GM12878 (cell line): ENCODE data around the gene CFAP161. TPM values are rescaled to one million over a fixed set of nuclear protein-coding genes. Genes with fewer than 3 reads are reported as not detected.

ENCODE experiments used
- ATAC-seq: fragments of 200-7000 bp; cut with Tn5 transposase; 3 replicates; pipeline ENCODE4 v1.9.1; 2020; ENCODE audit warnings: mild to moderate bottlenecking, moderate library complexity
- BruUV-seq: library from RNA; stranded (reverse); fragments of 400-500 nt; replicated peaks from 2 replicates; lab custom pipeline; 2021; lab: Mats Ljungman, UMichigan
- CTCF ChIA-PET: fragments of 300-600 bp; sonication (Branson Sonifier 250); formaldehyde crosslinking; extraction: SDS; loops from one replicate; lab custom pipeline; 2021; ENCODE audit warnings: inconsistent platforms; lab: Yijun Ruan, JAX
- POLR2A ChIA-PET: fragments of 350-600 bp; formaldehyde crosslinking; extraction: SDS; loops from one replicate; lab custom pipeline; 2021; ENCODE audit warnings: inconsistent platforms; lab: Charles Lee
- RAD21 ChIA-PET: fragments of 300-600 bp; sonication (Branson Sonifier 250); formaldehyde crosslinking; loops from one replicate; lab custom pipeline; 2023; ENCODE audit warnings: antibody characterized with exemption; ENCODE audit not compliant: unreplicated experiment; lab: Charles Lee
- SMC1A ChIA-PET: fragments of 300-600 bp; sonication (Branson Sonifier 250); formaldehyde crosslinking; loops from one replicate; lab custom pipeline; 2023; ENCODE audit not compliant: unreplicated experiment, uncharacterized antibody; lab: Charles Lee
- DNase-seq: peaks from one replicate; pipeline ENCODE4 v3.0.0-alpha.2; 2011; ENCODE audit warnings: low read depth, low spot score
- FAIRE-seq: peaks from 3 replicates; lab custom pipeline; 2011; peaks lifted over from hg19 to GRCh38; lab: Jason Lieb, UNC
- H2AFZ ChIP-seq: 2 replicates; pipeline ENCODE4 v1.6.0; 2011; ENCODE audit warnings: low read depth, low read length, control low read depth; ENCODE audit not compliant: control insufficient read depth
- H3K27ac ChIP-seq: 2 replicates; pipeline ENCODE4 v1.5.1; 2011; ENCODE audit warnings: control low read depth; ENCODE audit not compliant: control insufficient read depth, insufficient read depth
- H3K27me3 ChIP-seq, 2 experiments: replicated peaks in 1 of 2; 2 replicates each; pipeline versions ENCODE4 v1.6.0 to v1.6.1; 2011; ENCODE audit warnings: low read length in 1 of 2; ENCODE audit not compliant: control insufficient read depth in 2 of 2, insufficient read depth in 2 of 2
- H3K36me3 ChIP-seq, 2 experiments: 2 replicates each; pipeline ENCODE4 v1.5.1; 2011; ENCODE audit warnings: low read length in 1 of 2; ENCODE audit not compliant: control insufficient read depth in 2 of 2, insufficient read depth in 2 of 2
- H3K4me1 ChIP-seq: 2 replicates; pipeline ENCODE4 v1.6.1; 2011; ENCODE audit warnings: mild to moderate bottlenecking, low read length, moderate library complexity, mixed read lengths; ENCODE audit not compliant: control insufficient read depth, insufficient read depth
- H3K4me2 ChIP-seq: 2 replicates; pipeline ENCODE4 v1.6.0; 2011; ENCODE audit warnings: control low read depth; ENCODE audit not compliant: control insufficient read depth, insufficient read depth
- H3K4me3 ChIP-seq: fragments of 200-600 bp; sonication (generic); 2 replicates; pipeline ENCODE4 v1.5.1; 2016
- H3K79me2 ChIP-seq: 2 replicates; pipeline ENCODE4 v1.6.0; 2011; ENCODE audit warnings: low read length; ENCODE audit not compliant: control insufficient read depth, insufficient read depth
- H3K9ac ChIP-seq: 2 replicates; pipeline ENCODE4 v1.8.0; 2011; ENCODE audit warnings: low read length, control low read depth, mixed read lengths; ENCODE audit not compliant: control insufficient read depth, insufficient read depth
- H3K9me3 ChIP-seq: replicated peaks from 3 replicates; pipeline ENCODE4 v1.5.1; 2011; ENCODE audit warnings: mild to moderate bottlenecking, low read length; ENCODE audit not compliant: control insufficient read depth, insufficient read depth
- H4K20me1 ChIP-seq: 2 replicates; pipeline ENCODE4 v1.6.0; 2011; ENCODE audit not compliant: control insufficient read depth, insufficient read depth
- CHD2 ChIP-seq: IDR thresholded peaks from 2 replicates; pipeline ENCODE4 v1.6.1; 2011; ENCODE audit warnings: low read depth, low read length, improper control_type of control experiment, borderline replicate concordance
- ETV6 ChIP-seq, 2 experiments: fragments of 450-650 bp in 1 of 2; IDR thresholded peaks in 1 of 2; conservative IDR thresholded peaks in 1 of 2; 2 replicates each; pipeline ENCODE4 v1.6.1; 2014; ENCODE audit warnings: antibody characterized with exemption in 1 of 2, borderline replicate concordance in 1 of 2, low read depth in 1 of 2, mild to moderate bottlenecking in 1 of 2, moderate library complexity in 1 of 2
- HDAC2 ChIP-seq: fragments of 200-600 bp; sonication (generic); IDR thresholded peaks from 2 replicates; pipeline ENCODE4 v1.6.1; 2017
- MTA2 ChIP-seq: fragments of 450-650 bp; IDR thresholded peaks from 2 replicates; pipeline ENCODE4 v1.6.1; 2016; ENCODE audit warnings: low read depth, mild to moderate bottlenecking, moderate library complexity
- NFXL1 ChIP-seq: fragments of 450-650 bp; IDR thresholded peaks from 2 replicates; pipeline ENCODE4 v1.6.1; 2017; ENCODE audit warnings: antibody characterized with exemption, mild to moderate bottlenecking, borderline replicate concordance
- RB1 ChIP-seq: fragments of 450-650 bp; formaldehyde crosslinking; IDR thresholded peaks from 2 replicates; pipeline ENCODE4 v1.6.1; 2017; ENCODE audit warnings: mild to moderate bottlenecking, borderline replicate concordance
- SMC3 ChIP-seq: IDR thresholded peaks from 2 replicates; pipeline ENCODE4 v1.6.1; 2011; ENCODE audit warnings: low read length, improper control_type of control experiment, borderline replicate concordance
- SPI1 ChIP-seq: IDR thresholded peaks from 2 replicates; pipeline ENCODE4 v1.6.1; 2011; ENCODE audit warnings: low read depth, mild to moderate bottlenecking, low read length, moderate library complexity, borderline replicate concordance; ENCODE audit not compliant: insufficient read depth
- TARDBP ChIP-seq: IDR thresholded peaks from 2 replicates; pipeline ENCODE4 v1.6.1; 2016; ENCODE audit warnings: borderline replicate concordance
- YBX1 ChIP-seq: fragments of 450-650 bp; IDR thresholded peaks from 2 replicates; pipeline ENCODE4 v1.6.1; 2016; ENCODE audit warnings: antibody characterized with exemption
- ZNF207 ChIP-seq: fragments of 450-650 bp; IDR thresholded peaks from 2 replicates; pipeline ENCODE4 v1.6.1; 2014; ENCODE audit warnings: antibody characterized with exemption, mild to moderate bottlenecking, borderline replicate concordance
- ZNF24 ChIP-seq: fragments of 450-650 bp; IDR thresholded peaks from 2 replicates; pipeline ENCODE4 v1.6.1; 2017; ENCODE audit warnings: antibody characterized with exemption, mild to moderate bottlenecking
- ZZZ3 ChIP-seq: IDR thresholded peaks from 2 replicates; pipeline ENCODE4 v1.6.1; 2011; ENCODE audit warnings: low read depth; ENCODE audit not compliant: control insufficient read depth, insufficient read length
- WGBS: methylation state at CpG from one replicate; pipeline ENCODE4 v1.1.6; 2016; ENCODE audit warnings: low lambda C conversion rate; ENCODE audit not compliant: insufficient replicate concordance, insufficient coverage; ENCODE audit errors: missing lambda C conversion rate; 5-methylcytosine and 5-hydroxymethylcytosine counted together
- in situ Hi-C: fragments of 300-500 bp; cut with MboI; formaldehyde crosslinking; loops from 9 replicates; pipeline ENCODE4 v1.14.3; 2018; ENCODE audit warnings: mixed read lengths
- intact Hi-C: fragments of 100-400 bp; cut with micrococcal nuclease; formaldehyde crosslinking; loops from one replicate; pipeline ENCODE4 v1.14.2; 2022; ENCODE audit not compliant: unreplicated experiment
- polyA plus RNA-seq, 11 experiments: library from polyadenylated mRNA; depleted of rRNA in 4 of 11; unstranded in 6 of 11; stranded (reverse) in 5 of 11; fragments of >200 nt; fragmentation: Nextera tagmentation in 4 of 11; fragmentation: Illumina TruSeq in 1 of 11; extraction: Ambion mirVana in 4 of 11; extraction: Trizol in 1 of 11; gene quantifications; 1 replicate in 1 of 11; 2 replicates in 10 of 11; pipeline versions ENCODE4 v1.2.1 to v1.2.3, GENCODE V29; 2011 to 2016; ENCODE audit warnings: inconsistent platforms in 2 of 11, missing spikeins in 2 of 11, low read depth in 1 of 11
- total RNA-seq, 4 experiments: library from RNA; depleted of rRNA in 3 of 4; stranded (reverse); fragments of >200 nt in 3 of 4; fragmentation: Illumina TruSeq in 1 of 4; extraction: Trizol in 1 of 4; gene quantifications; 2 replicates each; pipeline versions ENCODE4 v1.2.1 to v1.2.3, GENCODE V29; 2013 to 2021
- TF ChIP-seq, protein P1 (sequence below): fragments of 450-650 bp; IDR thresholded peaks from 2 replicates; pipeline ENCODE4 v1.6.1; 2017; ENCODE audit warnings: antibody characterized with exemption, mild to moderate bottlenecking, moderate library complexity

CFAP161 gene
- total and polyA plus RNA-seq, 10 of the 15 experiments (the other 5 are each of a cell fraction or from before 2014, with no cell fraction given): 0.31 TPM; not detected in 9

DNA sequence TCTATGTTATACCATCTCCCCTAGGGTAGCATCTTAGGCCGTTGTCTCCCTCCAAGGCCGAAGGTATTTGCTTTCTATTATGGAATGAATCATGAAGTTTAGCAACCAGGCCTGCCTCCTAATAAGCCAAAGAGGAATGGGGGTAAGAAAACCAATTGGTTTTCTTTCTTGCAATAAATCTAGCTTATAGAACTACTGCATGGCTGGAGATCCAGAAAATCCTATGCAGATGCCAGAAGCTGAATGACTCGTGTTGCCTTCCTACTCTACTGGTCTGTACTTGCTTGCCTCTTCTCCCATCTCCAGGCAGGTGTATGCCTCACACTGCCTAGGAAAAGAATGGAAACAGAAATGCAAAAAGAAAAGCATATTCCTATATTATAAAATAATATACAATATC is 31.5 kb downstream of the CFAP161 start:
- Histone ChIP-seq H3K4me3 (no peak overlapping the region), H3K4me2 (no peak overlapping the region), H3K9me3 (no peaks in the 10 kb centered on the region), H3K36me3 (no peaks in the 10 kb centered on the region), H2AFZ (no peak overlapping the region), H3K9ac (no peak overlapping the region), H3K4me1 (peaks cover 3% of the 10 kb centered on the region), H3K27ac (no peak overlapping the region), H3K27me3 (no peaks in the 10 kb centered on the region; a peak in 1 of 4 replicates), H4K20me1 (no peaks in the 10 kb centered on the region), H3K79me2 (no peaks in the 10 kb centered on the region)
- no peak for DNase-seq
- FAIRE-seq: no peak
- intact Hi-C loops (no loop called here), in situ Hi-C loops (no loop called here)
- POLR2A ChIA-PET: interaction anchor here (0.6 kb wide), 1 partner anchor 102 kb away, joined by 3 read pairs; no protein-coding TSS in a partner anchor
- no peak for ATAC-seq
- CTCF ChIA-PET: interaction anchor here (1.0 to 2.8 kb wide), 2 partner anchors 95 to 100 kb away, joined by 4 to 11 read pairs; no protein-coding TSS in a partner anchor
- SMC1A ChIA-PET: interaction anchor here (1.2 kb wide), 1 partner anchor 191 kb away, joined by 4 read pairs; no protein-coding TSS in a partner anchor
- no peak for TF ChIP-seq CHD2
- no peak for TF ChIP-seq ZNF207
- TF ChIP-seq TARDBP: no peak
- TF ChIP-seq SMC3: no peak
- no peak for TF ChIP-seq SPI1
- no peak for TF ChIP-seq ZZZ3
- TF ChIP-seq, protein P1, sequence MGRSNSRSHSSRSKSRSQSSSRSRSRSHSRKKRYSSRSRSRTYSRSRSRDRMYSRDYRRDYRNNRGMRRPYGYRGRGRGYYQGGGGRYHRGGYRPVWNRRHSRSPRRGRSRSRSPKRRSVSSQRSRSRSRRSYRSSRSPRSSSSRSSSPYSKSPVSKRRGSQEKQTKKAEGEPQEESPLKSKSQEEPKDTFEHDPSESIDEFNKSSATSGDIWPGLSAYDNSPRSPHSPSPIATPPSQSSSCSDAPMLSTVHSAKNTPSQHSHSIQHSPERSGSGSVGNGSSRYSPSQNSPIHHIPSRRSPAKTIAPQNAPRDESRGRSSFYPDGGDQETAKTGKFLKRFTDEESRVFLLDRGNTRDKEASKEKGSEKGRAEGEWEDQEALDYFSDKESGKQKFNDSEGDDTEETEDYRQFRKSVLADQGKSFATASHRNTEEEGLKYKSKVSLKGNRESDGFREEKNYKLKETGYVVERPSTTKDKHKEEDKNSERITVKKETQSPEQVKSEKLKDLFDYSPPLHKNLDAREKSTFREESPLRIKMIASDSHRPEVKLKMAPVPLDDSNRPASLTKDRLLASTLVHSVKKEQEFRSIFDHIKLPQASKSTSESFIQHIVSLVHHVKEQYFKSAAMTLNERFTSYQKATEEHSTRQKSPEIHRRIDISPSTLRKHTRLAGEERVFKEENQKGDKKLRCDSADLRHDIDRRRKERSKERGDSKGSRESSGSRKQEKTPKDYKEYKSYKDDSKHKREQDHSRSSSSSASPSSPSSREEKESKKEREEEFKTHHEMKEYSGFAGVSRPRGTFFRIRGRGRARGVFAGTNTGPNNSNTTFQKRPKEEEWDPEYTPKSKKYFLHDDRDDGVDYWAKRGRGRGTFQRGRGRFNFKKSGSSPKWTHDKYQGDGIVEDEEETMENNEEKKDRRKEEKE: no peak
- TF ChIP-seq ZNF24: no peak
- TF ChIP-seq NFXL1: no peak
- no peak for TF ChIP-seq HDAC2
- no peak for TF ChIP-seq RB1
- TF ChIP-seq YBX1: no peak
- TF ChIP-seq MTA2: no peak
- no peak for TF ChIP-seq ETV6 (conservative IDR thresholded peaks at IDR 0.05 in 1 of 2, IDR thresholded peaks at IDR 0.05 in 1 of 2; ENCODE audit: borderline replicate concordance in 1 of 2, low read depth in 1 of 2)
- BruUV-seq: no TSS peak
- RAD21 ChIA-PET: no interaction called here
- 0% methylated on average over 3 of the region's 3 CpGs for WGBS
